ENCODE results near the gene NLGN1.

NLGN1 gene

GRCh38 chr3:173825730-173826129, 428.2 kb downstream of the NLGN1 start:
- no peak overlapping the region for H3K4me3 ChIP-seq (ENCODE audit: low read depth, low read length)

GRCh38 chr3:173826416-173826815, 428.9 kb downstream of the NLGN1 start:
- H3K4me3 ChIP-seq (ENCODE audit: low read depth, low read length) = no peak overlapping the region

GRCh38 chr3:173826901-173827609, 429.5 kb downstream of the NLGN1 start:
- H3K4me3 ChIP-seq (ENCODE audit: low read depth, low read length) = no peak overlapping the region

GRCh38 chr3:173838644-173839043, 441.1 kb downstream of the NLGN1 start:
- no peak overlapping the region for H3K4me3 ChIP-seq (ENCODE audit: low read depth, low read length)

GRCh38 chr3:173839859-173840258, 442.3 kb downstream of the NLGN1 start:
- no peak overlapping the region for H3K4me3 ChIP-seq (ENCODE audit: low read depth, low read length)

- H3K4me3 ChIP-seq (ENCODE audit: low read depth, low read length) = no peak overlapping the region
Observed at GRCh38 chr3:173841334-173841733, 443.8 kb downstream of the NLGN1 start.

GRCh38 chr3:173843060-173843459, 445.5 kb downstream of the NLGN1 start:
- no peak overlapping the region for H3K4me3 ChIP-seq (ENCODE audit: low read depth, low read length)

- H3K4me3 ChIP-seq (ENCODE audit: low read depth, low read length) = no peak overlapping the region
Observed at GRCh38 chr3:173846584-173846983, 449.0 kb downstream of the NLGN1 start.

GRCh38 chr3:173849489-173849888, 451.9 kb downstream of the NLGN1 start:
- H3K4me3 ChIP-seq (ENCODE audit: low read depth, low read length) = no peak overlapping the region

GRCh38 chr3:173857154-173857553, 459.6 kb downstream of the NLGN1 start:
- no peak overlapping the region for H3K4me3 ChIP-seq (ENCODE audit: low read depth, low read length)

- H3K4me3 ChIP-seq (ENCODE audit: low read depth, low read length) = no peak overlapping the region
Observed at GRCh38 chr3:173862701-173863100, 465.2 kb downstream of the NLGN1 start.

GRCh38 chr3:173863551-173863950, 466.0 kb downstream of the NLGN1 start:
- no peak overlapping the region for H3K4me3 ChIP-seq (ENCODE audit: low read depth, low read length)

GRCh38 chr3:173865900-173866498, 468.5 kb downstream of the NLGN1 start:
- no peak overlapping the region for H3K4me3 ChIP-seq (ENCODE audit: low read depth, low read length)

GRCh38 chr3:173869766-173870165, 472.2 kb downstream of the NLGN1 start:
- no peak overlapping the region for H3K4me3 ChIP-seq (ENCODE audit: low read depth, low read length)

GRCh38 chr3:173870976-173871375, 473.4 kb downstream of the NLGN1 start:
- H3K4me3 ChIP-seq (ENCODE audit: low read depth, low read length) = no peak overlapping the region

- H3K4me3 ChIP-seq (ENCODE audit: low read depth, low read length) = no peak overlapping the region
Observed at GRCh38 chr3:173875790-173876189, 478.2 kb downstream of the NLGN1 start.

GRCh38 chr3:173876476-173876875, 478.9 kb downstream of the NLGN1 start:
- H3K4me3 ChIP-seq (ENCODE audit: low read depth, low read length) = no peak overlapping the region

- no peak overlapping the region for H3K4me3 ChIP-seq (ENCODE audit: low read depth, low read length)
Observed at GRCh38 chr3:173887888-173888287, 490.3 kb downstream of the NLGN1 start.

- no peak overlapping the region for H3K4me3 ChIP-seq (ENCODE audit: low read depth, low read length)
Observed at GRCh38 chr3:173889596-173889995, 492.1 kb downstream of the NLGN1 start.

- no peak overlapping the region for H3K4me3 ChIP-seq (ENCODE audit: low read depth, low read length)
Observed at GRCh38 chr3:173890091-173890490, 492.5 kb downstream of the NLGN1 start.

GRCh38 chr3:173891272-173892100, 493.9 kb downstream of the NLGN1 start:
- H3K4me3 ChIP-seq (ENCODE audit: low read depth, low read length) = no peak overlapping the region

- H3K4me3 ChIP-seq (ENCODE audit: low read depth, low read length) = no peak overlapping the region
Observed at GRCh38 chr3:173892547-173892946, 495.0 kb downstream of the NLGN1 start.

All from iPS-11a (cell line).